Measurements from ENCODE around the gene MPV17L2.

DNA sequence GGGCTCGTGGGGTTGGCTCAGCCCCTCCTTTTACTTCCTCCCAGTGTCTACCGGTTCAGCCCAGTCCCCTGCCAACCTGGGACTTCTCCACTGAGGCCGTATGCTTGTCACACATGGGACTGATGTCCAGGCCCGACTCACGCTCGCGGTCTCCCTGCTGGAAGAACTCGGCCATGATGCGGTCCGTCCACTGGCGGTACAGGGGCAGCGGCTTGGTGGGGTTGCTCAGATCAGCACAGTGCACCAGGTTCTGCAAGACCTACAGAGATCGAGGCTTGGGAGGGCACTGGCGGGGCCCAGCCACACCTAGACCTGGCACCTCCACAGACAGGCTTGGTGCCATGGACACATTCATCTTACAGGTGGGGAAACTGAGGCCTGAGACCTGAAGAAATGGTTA, 18.7 kb downstream of the MPV17L2 start:
- TF ChIP-seq EZH2phosphoT487 (IDR thresholded peaks at IDR 0.05; ENCODE audit: low read depth, severe bottlenecking, unreplicated experiment) (no peak), EZH2 (IDR thresholded peaks at IDR 0.05; ENCODE audit: borderline replicate concordance) (no peak)
- TF ChIP-seq, protein P1, sequence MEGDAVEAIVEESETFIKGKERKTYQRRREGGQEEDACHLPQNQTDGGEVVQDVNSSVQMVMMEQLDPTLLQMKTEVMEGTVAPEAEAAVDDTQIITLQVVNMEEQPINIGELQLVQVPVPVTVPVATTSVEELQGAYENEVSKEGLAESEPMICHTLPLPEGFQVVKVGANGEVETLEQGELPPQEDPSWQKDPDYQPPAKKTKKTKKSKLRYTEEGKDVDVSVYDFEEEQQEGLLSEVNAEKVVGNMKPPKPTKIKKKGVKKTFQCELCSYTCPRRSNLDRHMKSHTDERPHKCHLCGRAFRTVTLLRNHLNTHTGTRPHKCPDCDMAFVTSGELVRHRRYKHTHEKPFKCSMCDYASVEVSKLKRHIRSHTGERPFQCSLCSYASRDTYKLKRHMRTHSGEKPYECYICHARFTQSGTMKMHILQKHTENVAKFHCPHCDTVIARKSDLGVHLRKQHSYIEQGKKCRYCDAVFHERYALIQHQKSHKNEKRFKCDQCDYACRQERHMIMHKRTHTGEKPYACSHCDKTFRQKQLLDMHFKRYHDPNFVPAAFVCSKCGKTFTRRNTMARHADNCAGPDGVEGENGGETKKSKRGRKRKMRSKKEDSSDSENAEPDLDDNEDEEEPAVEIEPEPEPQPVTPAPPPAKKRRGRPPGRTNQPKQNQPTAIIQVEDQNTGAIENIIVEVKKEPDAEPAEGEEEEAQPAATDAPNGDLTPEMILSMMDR (IDR thresholded peaks at IDR 0.05; ENCODE audit: poor library complexity): no peak
